K562 (cell line): Measurements from ENCODE around the gene RHOV. TPM values are rescaled to one million over a fixed set of nuclear protein-coding genes. Genes with fewer than 3 reads are reported as not detected.

Experiments used
- C11orf30 ChIP-seq: fragments of 450-650 bp; IDR thresholded peaks from 2 replicates; pipeline ENCODE4 v1.6.1; 2016; ENCODE audit warnings: low read depth, mild to moderate bottlenecking
- CXXC5 ChIP-seq: fragments of 250-450 bp; sonication (Bioruptor Pico); IDR thresholded peaks from 2 replicates; pipeline ENCODE4 v1.8.0; 2022; ENCODE audit warnings: inconsistent platforms, mild to moderate bottlenecking, moderate library complexity
- RBM34 ChIP-seq: fragments of 200-400 bp; formaldehyde crosslinking; IDR thresholded peaks from 2 replicates; pipeline ENCODE4 v1.6.1; 2018; ENCODE audit warnings: low read length, borderline replicate concordance; ENCODE audit not compliant: insufficient read depth
- TCF3 ChIP-seq: sonication (generic); formaldehyde crosslinking; IDR thresholded peaks from 2 replicates; pipeline ENCODE4 v1.4.0; 2020; ENCODE audit warnings: mild to moderate bottlenecking, missing genetic modification reagents
- ZNF764 ChIP-seq: fragments of 250-450 bp; sonication (Bioruptor Pico); IDR thresholded peaks from 2 replicates; pipeline ENCODE4 v1.4.0; 2020; ENCODE audit warnings: low read depth, mild to moderate bottlenecking, moderate library complexity
- polyA plus RNA-seq, 8 experiments: library from polyadenylated mRNA; depleted of rRNA in 4 of 8; stranded (reverse) in 5 of 8; unstranded in 3 of 8; fragments of >200 nt; fragmentation: Nextera tagmentation in 2 of 8; fragmentation: Illumina TruSeq in 1 of 8; extraction: Ambion mirVana in 2 of 8; extraction: Trizol in 1 of 8; gene quantifications; 2 replicates each; pipeline versions ENCODE4 v1.2.1 to v1.2.3, GENCODE V29; 2011 to 2014; ENCODE audit warnings: inconsistent platforms in 1 of 8, missing spikeins in 1 of 8
- total RNA-seq, 7 experiments: library from RNA; depleted of rRNA in 6 of 7; stranded (reverse); fragments of >200 nt in 6 of 7; fragmentation: Illumina TruSeq in 2 of 7; extraction: Trizol in 2 of 7; gene quantifications; 2 replicates each; pipeline versions ENCODE4 v1.2.1 to v1.2.3, GENCODE V29; 2011 to 2021; ENCODE audit warnings: low replicate concordance in 1 of 7
- TF ChIP-seq, protein P1 (sequence below), 2 experiments: fragments of 450-650 bp; formaldehyde crosslinking in 1 of 2; IDR thresholded peaks; 2 replicates each; pipeline versions ENCODE4 v1.4.0 to v1.6.1; 2014 to 2020; ENCODE audit warnings: mild to moderate bottlenecking in 2 of 2, borderline replicate concordance in 1 of 2, low read depth in 1 of 2
- TF ChIP-seq, protein P2 (sequence below), 2 experiments: fragments of 450-650 bp; IDR thresholded peaks; 2 replicates each; pipeline ENCODE4 v1.6.1; 2016
- TF ChIP-seq, protein P3 (sequence below): fragments of 450-650 bp; IDR thresholded peaks from 2 replicates; pipeline ENCODE4 v1.6.1; 2016; ENCODE audit warnings: missing biosample characterization, missing genetic modification characterization

Gene RHOV
- total and polyA plus RNA-seq, 9 of the 15 experiments (the other 6 are each of a cell fraction or from before 2014, with no cell fraction given) = 0.08 to 2.0 (median 1.1) TPM

DNA sequence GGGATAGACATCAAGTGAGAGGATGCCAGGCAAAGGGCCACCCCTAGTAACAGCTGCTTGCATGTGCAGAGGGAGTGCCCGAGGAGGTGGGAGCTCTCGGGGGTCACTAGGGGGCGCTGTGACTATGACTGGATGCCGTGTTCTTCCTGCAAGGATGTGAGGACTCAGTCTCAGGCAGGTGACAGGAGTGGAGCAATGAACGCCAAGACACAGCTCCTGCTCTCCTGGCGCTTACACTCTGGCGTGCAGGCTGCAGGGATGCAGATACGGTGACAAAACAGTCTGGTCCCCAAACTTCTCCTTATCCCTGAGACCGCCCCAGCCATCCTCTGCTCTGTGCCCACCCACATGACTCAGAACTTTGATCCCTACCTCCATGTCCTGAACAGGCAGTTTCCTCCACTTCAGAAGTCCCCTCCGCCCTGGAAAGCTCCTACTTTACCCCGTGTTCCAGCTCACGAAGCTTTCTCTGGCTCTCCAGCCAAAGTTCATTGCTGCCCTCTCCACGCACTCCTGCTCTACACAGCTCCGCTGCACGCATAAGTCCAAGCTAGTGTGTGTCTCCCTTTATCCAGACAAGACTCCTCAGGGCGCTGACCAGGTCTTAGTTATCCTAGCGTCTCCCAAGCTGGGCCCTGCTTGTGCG is 14.7 kb downstream of the RHOV start (continued):
- TF ChIP-seq, protein P1, sequence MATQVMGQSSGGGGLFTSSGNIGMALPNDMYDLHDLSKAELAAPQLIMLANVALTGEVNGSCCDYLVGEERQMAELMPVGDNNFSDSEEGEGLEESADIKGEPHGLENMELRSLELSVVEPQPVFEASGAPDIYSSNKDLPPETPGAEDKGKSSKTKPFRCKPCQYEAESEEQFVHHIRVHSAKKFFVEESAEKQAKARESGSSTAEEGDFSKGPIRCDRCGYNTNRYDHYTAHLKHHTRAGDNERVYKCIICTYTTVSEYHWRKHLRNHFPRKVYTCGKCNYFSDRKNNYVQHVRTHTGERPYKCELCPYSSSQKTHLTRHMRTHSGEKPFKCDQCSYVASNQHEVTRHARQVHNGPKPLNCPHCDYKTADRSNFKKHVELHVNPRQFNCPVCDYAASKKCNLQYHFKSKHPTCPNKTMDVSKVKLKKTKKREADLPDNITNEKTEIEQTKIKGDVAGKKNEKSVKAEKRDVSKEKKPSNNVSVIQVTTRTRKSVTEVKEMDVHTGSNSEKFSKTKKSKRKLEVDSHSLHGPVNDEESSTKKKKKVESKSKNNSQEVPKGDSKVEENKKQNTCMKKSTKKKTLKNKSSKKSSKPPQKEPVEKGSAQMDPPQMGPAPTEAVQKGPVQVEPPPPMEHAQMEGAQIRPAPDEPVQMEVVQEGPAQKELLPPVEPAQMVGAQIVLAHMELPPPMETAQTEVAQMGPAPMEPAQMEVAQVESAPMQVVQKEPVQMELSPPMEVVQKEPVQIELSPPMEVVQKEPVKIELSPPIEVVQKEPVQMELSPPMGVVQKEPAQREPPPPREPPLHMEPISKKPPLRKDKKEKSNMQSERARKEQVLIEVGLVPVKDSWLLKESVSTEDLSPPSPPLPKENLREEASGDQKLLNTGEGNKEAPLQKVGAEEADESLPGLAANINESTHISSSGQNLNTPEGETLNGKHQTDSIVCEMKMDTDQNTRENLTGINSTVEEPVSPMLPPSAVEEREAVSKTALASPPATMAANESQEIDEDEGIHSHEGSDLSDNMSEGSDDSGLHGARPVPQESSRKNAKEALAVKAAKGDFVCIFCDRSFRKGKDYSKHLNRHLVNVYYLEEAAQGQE (IDR thresholded peaks at IDR 0.05; ENCODE audit: borderline replicate concordance) = peak; percentile 64; the same call in 1 of the 2 replicates
- TF ChIP-seq, protein P1 (CRISPR knock-in tag; IDR thresholded peaks at IDR 0.05; ENCODE audit: low read depth) = no peak
- no peak for TF ChIP-seq RBM34
- TF ChIP-seq CXXC5 (CRISPR knock-in tag) = peak; percentile 34; the same call in 1 of the 2 replicates
- TF ChIP-seq, protein P2, sequence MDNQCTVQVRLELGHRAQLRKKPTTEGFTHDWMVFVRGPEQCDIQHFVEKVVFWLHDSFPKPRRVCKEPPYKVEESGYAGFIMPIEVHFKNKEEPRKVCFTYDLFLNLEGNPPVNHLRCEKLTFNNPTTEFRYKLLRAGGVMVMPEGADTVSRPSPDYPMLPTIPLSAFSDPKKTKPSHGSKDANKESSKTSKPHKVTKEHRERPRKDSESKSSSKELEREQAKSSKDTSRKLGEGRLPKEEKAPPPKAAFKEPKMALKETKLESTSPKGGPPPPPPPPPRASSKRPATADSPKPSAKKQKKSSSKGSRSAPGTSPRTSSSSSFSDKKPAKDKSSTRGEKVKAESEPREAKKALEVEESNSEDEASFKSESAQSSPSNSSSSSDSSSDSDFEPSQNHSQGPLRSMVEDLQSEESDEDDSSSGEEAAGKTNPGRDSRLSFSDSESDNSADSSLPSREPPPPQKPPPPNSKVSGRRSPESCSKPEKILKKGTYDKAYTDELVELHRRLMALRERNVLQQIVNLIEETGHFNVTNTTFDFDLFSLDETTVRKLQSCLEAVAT (IDR thresholded peaks at IDR 0.05) = no peak
- TF ChIP-seq, protein P3, sequence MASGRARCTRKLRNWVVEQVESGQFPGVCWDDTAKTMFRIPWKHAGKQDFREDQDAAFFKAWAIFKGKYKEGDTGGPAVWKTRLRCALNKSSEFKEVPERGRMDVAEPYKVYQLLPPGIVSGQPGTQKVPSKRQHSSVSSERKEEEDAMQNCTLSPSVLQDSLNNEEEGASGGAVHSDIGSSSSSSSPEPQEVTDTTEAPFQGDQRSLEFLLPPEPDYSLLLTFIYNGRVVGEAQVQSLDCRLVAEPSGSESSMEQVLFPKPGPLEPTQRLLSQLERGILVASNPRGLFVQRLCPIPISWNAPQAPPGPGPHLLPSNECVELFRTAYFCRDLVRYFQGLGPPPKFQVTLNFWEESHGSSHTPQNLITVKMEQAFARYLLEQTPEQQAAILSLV = no peak
- no peak for TF ChIP-seq C11orf30
- TF ChIP-seq TCF3 (CRISPR knock-in tag) = 0 out of 2 replicates have a peak, but pooled peaks have one; percentile 9
- no peak for TF ChIP-seq ZNF764 (CRISPR knock-in tag)
